Smooth muscle cell (in vitro differentiated cells): ENCODE measurements around the gene ATP7B. TPM values are rescaled to one million over a fixed set of nuclear protein-coding genes. Genes with fewer than 3 reads are reported as not detected.

Source experiments
- DNase-seq: peaks from one replicate; lab custom pipeline; 2025; ENCODE audit not compliant: unreplicated experiment; lab: John Stamatoyannopoulos, UW
- H2AFZ ChIP-seq: fragments of 200-600 bp; sonication (generic); 2 replicates; pipeline ENCODE4 v1.6.0; 2016; ENCODE audit warnings: antibody characterized with exemption, low read depth, mild to moderate bottlenecking
- H3F3A ChIP-seq: fragments of 200-600 bp; sonication (generic); 2 replicates; pipeline ENCODE4 v1.6.0; 2017; ENCODE audit warnings: antibody characterized with exemption, low read depth
- H3K27ac ChIP-seq: fragments of 200-600 bp; sonication (generic); 2 replicates; pipeline ENCODE4 v1.5.1; 2016; ENCODE audit warnings: low read depth, mild to moderate bottlenecking
- H3K27me3 ChIP-seq: fragments of 200-600 bp; sonication (generic); 2 replicates; pipeline ENCODE4 v1.6.1; 2016; ENCODE audit warnings: low read depth, mild to moderate bottlenecking
- H3K36me3 ChIP-seq: fragments of 200-600 bp; sonication (generic); 2 replicates; pipeline ENCODE4 v1.5.1; 2016; ENCODE audit warnings: low read depth
- H3K4me1 ChIP-seq: fragments of 200-600 bp; sonication (generic); 2 replicates; pipeline ENCODE4 v1.5.1; 2016; ENCODE audit warnings: low read depth
- H3K4me2 ChIP-seq: fragments of 200-600 bp; sonication (generic); 2 replicates; pipeline ENCODE4 v1.6.0; 2016; ENCODE audit warnings: mild to moderate bottlenecking
- H3K4me3 ChIP-seq: fragments of 200-600 bp; sonication (generic); 2 replicates; pipeline ENCODE4 v1.5.1; 2016; ENCODE audit warnings: mild to moderate bottlenecking
- H3K79me2 ChIP-seq: fragments of 200-600 bp; sonication (generic); 2 replicates; pipeline ENCODE4 v1.6.0; 2016; ENCODE audit warnings: low read depth, mild to moderate bottlenecking
- H3K9ac ChIP-seq: fragments of 200-600 bp; sonication (generic); 2 replicates; pipeline ENCODE4 v1.6.0; 2016; ENCODE audit warnings: low read depth
- H3K9me3 ChIP-seq: fragments of 200-600 bp; sonication (generic); replicated peaks from 2 replicates; pipeline ENCODE4 v1.5.1; 2016; ENCODE audit warnings: low read depth
- H4K20me1 ChIP-seq: fragments of 200-600 bp; sonication (generic); 2 replicates; pipeline ENCODE4 v1.6.0; 2016; ENCODE audit warnings: low read depth
- WGBS: methylation state at CpG from one replicate; pipeline ENCODE4 v1.1.7; 2016; ENCODE audit warnings: low lambda C conversion rate; 5-methylcytosine and 5-hydroxymethylcytosine counted together
- polyA plus RNA-seq: library from polyadenylated mRNA; unstranded; fragments of >200 nt; fragmentation: Nextera tagmentation; extraction: Ambion mirVana; gene quantifications from 2 replicates; pipeline ENCODE4 v1.2.1, GENCODE V29; 2016
- total RNA-seq: library from RNA; depleted of rRNA; stranded (reverse); fragments of >200 nt; gene quantifications from 2 replicates; pipeline ENCODE4 v1.2.3, GENCODE V29; 2014
- TF ChIP-seq, protein P1 (sequence below): fragments of 200-600 bp; sonication (generic); IDR thresholded peaks from 2 replicates; pipeline ENCODE4 v1.5.1; 2017; ENCODE audit warnings: borderline replicate concordance, mild to moderate bottlenecking, antibody characterized with exemption; ENCODE audit not compliant: insufficient read depth, poor library complexity, severe bottlenecking

The ATP7B gene
- total and polyA plus RNA-seq, 2 experiments from 2014 or later, result 10.0 to 23.5 TPM

DNA sequence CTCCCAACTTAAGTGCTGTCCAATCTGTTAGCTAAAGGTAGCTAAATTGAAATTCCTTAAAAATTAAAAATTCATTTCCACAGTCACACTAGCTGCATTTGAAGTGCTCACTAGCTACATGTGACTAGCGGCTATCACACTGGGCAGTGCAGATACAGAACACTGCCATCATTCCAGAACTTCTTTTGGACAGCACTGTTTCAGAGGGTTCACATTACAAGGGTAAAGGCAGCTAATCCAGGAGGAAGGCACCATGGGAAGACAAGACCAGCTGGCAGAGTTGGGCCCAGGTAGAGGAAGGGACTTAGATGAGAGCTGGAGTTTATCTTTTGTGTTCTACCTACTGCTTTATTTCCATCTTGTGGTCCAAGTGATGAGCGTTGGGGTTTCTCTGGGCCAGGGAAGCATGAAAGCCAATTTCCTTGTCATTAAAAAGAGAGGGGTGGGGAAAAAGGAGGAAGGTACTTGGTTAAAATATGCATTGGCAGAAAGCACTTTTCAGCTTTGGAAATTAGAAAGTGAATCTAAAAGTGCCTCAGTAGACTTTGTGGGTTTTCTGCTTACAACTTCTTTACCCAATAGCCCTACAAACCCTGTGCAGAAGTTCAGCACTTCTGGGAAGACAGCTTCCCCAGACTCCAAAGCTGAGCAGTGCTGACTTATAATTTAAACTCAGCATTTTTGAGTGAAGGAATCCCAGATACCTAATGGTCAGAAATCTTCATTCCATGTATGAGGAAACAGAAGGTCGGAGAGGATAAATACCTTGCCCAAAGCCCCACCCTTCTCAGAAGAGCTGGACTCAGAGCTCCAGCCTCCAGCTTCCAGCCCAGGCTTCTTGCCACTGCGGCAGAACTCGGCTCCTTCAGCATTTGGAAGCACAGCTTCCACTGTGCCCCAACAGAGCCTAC lies 49.5 kb downstream of the ATP7B start:
- H3K4me1 ChIP-seq, result no peaks in the 10 kb centered on the region
- no peaks in the 10 kb centered on the region for H3K9me3 ChIP-seq
- TF ChIP-seq, protein P1, sequence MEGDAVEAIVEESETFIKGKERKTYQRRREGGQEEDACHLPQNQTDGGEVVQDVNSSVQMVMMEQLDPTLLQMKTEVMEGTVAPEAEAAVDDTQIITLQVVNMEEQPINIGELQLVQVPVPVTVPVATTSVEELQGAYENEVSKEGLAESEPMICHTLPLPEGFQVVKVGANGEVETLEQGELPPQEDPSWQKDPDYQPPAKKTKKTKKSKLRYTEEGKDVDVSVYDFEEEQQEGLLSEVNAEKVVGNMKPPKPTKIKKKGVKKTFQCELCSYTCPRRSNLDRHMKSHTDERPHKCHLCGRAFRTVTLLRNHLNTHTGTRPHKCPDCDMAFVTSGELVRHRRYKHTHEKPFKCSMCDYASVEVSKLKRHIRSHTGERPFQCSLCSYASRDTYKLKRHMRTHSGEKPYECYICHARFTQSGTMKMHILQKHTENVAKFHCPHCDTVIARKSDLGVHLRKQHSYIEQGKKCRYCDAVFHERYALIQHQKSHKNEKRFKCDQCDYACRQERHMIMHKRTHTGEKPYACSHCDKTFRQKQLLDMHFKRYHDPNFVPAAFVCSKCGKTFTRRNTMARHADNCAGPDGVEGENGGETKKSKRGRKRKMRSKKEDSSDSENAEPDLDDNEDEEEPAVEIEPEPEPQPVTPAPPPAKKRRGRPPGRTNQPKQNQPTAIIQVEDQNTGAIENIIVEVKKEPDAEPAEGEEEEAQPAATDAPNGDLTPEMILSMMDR, result no peak
- no peaks in the 10 kb centered on the region for H3K36me3 ChIP-seq
- no peaks in the 10 kb centered on the region for H3K79me2 ChIP-seq
- H3K27me3 ChIP-seq, result no peaks in the 10 kb centered on the region
- H3K9ac ChIP-seq, result no peak overlapping the region
- WGBS, result 88% methylated on average over 5 of the region's 5 CpGs
- H3K4me2 ChIP-seq, result no peak overlapping the region
- H2AFZ ChIP-seq, result no peak overlapping the region
- no peaks in the 10 kb centered on the region for H3F3A ChIP-seq
- H3K4me3 ChIP-seq, result no peak overlapping the region
- no peaks in the 10 kb centered on the region for H4K20me1 ChIP-seq
- DNase-seq, result no peak
- H3K27ac ChIP-seq, result no peak overlapping the region

DNA sequence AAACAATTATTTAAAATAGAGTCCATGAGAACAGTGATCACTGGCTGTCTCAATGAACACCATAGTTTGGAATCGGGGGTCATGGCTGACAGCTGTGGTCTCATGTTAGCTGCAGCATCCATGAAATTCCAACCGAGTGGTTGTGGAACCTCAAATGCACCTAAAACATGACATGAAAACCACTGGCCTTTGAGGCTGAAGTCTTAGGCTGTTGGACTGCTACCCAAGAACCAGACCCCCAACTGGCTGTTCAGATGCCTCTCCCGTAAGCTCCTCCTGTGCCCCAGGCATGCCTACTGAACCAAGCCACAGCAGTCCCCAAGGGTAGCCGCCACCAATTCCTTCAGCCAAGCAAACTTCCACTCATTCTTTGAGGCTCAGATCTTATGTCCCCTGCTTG lies 50.5 kb downstream of the ATP7B start:
- H3K9ac ChIP-seq, result no peak overlapping the region
- no peak for DNase-seq
- no peaks in the 10 kb centered on the region for H3K27me3 ChIP-seq
- H4K20me1 ChIP-seq, result no peaks in the 10 kb centered on the region
- H3K4me1 ChIP-seq, result no peaks in the 10 kb centered on the region
- H3F3A ChIP-seq, result no peaks in the 10 kb centered on the region
- no peaks in the 10 kb centered on the region for H3K36me3 ChIP-seq
- H3K9me3 ChIP-seq, result no peaks in the 10 kb centered on the region
- TF ChIP-seq, protein P1, result no peak
- no peaks in the 10 kb centered on the region for H3K79me2 ChIP-seq
- no peak overlapping the region for H3K4me2 ChIP-seq
- no peak overlapping the region for H2AFZ ChIP-seq
- no peak overlapping the region for H3K27ac ChIP-seq
- 95% methylated on average over 4 of the region's 4 CpGs for WGBS
- no peak overlapping the region for H3K4me3 ChIP-seq

DNA sequence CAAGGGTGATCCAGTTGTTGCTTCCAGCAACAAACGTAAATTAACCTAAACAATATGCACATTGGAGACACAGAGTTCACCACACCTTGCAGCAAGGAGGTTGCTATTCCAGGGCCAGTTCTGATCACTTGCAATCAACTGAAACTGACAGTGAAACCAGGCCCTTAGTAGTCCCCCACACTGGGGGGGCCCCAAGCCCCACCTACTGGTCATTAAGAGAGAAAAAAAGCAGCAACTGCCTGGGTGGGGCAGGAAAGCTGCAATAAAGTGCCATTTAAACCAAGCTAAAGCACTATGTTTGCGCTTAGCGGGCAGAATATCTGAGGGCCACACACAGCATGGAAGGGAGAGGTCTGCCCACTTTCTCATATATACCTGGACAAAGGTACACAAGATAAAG lies 51.5 kb downstream of the ATP7B start:
- no peak overlapping the region for H3K9ac ChIP-seq
- H3K79me2 ChIP-seq, result no peaks in the 10 kb centered on the region
- no peaks in the 10 kb centered on the region for H3F3A ChIP-seq
- no peaks in the 10 kb centered on the region for H3K4me1 ChIP-seq
- H3K4me2 ChIP-seq, result no peak overlapping the region
- H2AFZ ChIP-seq, result no peak overlapping the region
- H3K27ac ChIP-seq, result no peak overlapping the region
- no peak overlapping the region for H3K4me3 ChIP-seq
- H3K27me3 ChIP-seq, result no peaks in the 10 kb centered on the region
- no peaks in the 10 kb centered on the region for H3K36me3 ChIP-seq
- H4K20me1 ChIP-seq, result no peaks in the 10 kb centered on the region
- no peaks in the 10 kb centered on the region for H3K9me3 ChIP-seq
- DNase-seq, result no peak
- TF ChIP-seq, protein P1, result no peak
- WGBS, result 95% methylated on average over 3 of the region's 3 CpGs

DNA sequence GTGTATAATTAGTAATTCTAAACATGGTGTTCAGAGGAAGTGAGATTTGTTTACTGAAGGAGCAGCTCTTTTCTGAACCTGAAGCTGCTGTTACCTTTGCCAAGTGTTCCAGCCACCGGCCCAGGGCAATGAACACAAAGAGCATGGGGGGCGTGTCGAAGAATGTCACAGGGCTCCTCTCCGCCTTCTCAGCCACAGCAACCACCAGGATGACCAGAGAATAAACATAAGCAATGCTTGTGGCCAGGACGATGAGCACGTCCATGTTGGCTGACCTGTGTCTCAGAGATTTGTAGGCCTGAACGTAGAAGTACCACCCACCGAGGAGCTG lies 53.1 kb downstream of the ATP7B start:
- no peaks in the 10 kb centered on the region for H4K20me1 ChIP-seq
- no peak overlapping the region for H3K27ac ChIP-seq
- H3K4me2 ChIP-seq, result no peak overlapping the region
- peaks cover 3% of the 10 kb centered on the region for H3K4me1 ChIP-seq
- H3K79me2 ChIP-seq, result no peaks in the 10 kb centered on the region
- no peak overlapping the region for H3K4me3 ChIP-seq
- TF ChIP-seq, protein P1, result no peak
- 93% methylated on average over 8 of the region's 8 CpGs for WGBS
- H3K9me3 ChIP-seq, result no peaks in the 10 kb centered on the region
- no peaks in the 10 kb centered on the region for H3K27me3 ChIP-seq
- no peak for DNase-seq
- no peaks in the 10 kb centered on the region for H3F3A ChIP-seq
- H3K36me3 ChIP-seq, result no peaks in the 10 kb centered on the region
- H3K9ac ChIP-seq, result no peak overlapping the region
- H2AFZ ChIP-seq, result no peak overlapping the region
